Upper lobe of right lung (tissue), 1 donor: Measurements from ENCODE around the gene EGLN2. TPM values are rescaled to one million over a fixed set of nuclear protein-coding genes. Genes with fewer than 3 reads are reported as not detected.

Source experiments
- ATAC-seq: fragments of 200-7000 bp; cut with Tn5 transposase; one replicate; pipeline ENCODE4 v1.9.1; 2020; ENCODE audit warnings: mild to moderate bottlenecking, moderate library complexity
- DNase-seq: peaks from one replicate; pipeline ENCODE4 v3.0.0-alpha.2; 2020
- H3K27ac ChIP-seq: fragments of 200-600 bp; one replicate; pipeline ENCODE4 v1.8.0; 2022
- H3K27me3 ChIP-seq: fragments of 200-600 bp; one replicate; pipeline ENCODE4 v1.8.0; 2022; ENCODE audit warnings: mild to moderate bottlenecking
- H3K36me3 ChIP-seq: fragments of 200-600 bp; one replicate; pipeline ENCODE4 v1.8.0; 2022
- H3K4me1 ChIP-seq: fragments of 200-600 bp; one replicate; pipeline ENCODE4 v1.8.0; 2022
- H3K4me3 ChIP-seq: fragments of 200-600 bp; one replicate; pipeline ENCODE4 v1.8.0; 2022; ENCODE audit warnings: mild to moderate bottlenecking
- H3K9me3 ChIP-seq: fragments of 200-600 bp; one replicate; pipeline ENCODE4 v1.8.0; 2022
- CTCF ChIP-seq: fragments of 200-600 bp; IDR thresholded peaks from one replicate; pipeline ENCODE4 v1.8.0; 2022; ENCODE audit warnings: antibody characterized with exemption
- intact Hi-C: fragments of 100-400 bp; cut with DNase I; formaldehyde crosslinking; loops from one replicate; pipeline ENCODE4 v1.11.0; 2022
- total RNA-seq: library from RNA; stranded (reverse); fragmentation: NEBNext Ultra II Directional; extraction: Animal tissue kit (Norgen Biotek cat#: 25700); gene quantifications from one replicate; pipeline ENCODE4 v1.2.1, GENCODE V29; 2021
- donor health status: DM: no; HTN: yes; CAD: no; lungs with severe emphysema.

EGLN2 gene
- total RNA-seq, 1 donor from 2014 or later = 173 TPM

- intact Hi-C loops = no loop called here
- peaks cover 45% of the 10 kb centered on the region for H3K36me3 ChIP-seq
- peak overlapping the region; percentile 65 for H3K27ac ChIP-seq
- no peak for TF ChIP-seq CTCF
- H3K9me3 ChIP-seq = no peaks in the 10 kb centered on the region
- peak overlapping the region; percentile 32 for H3K4me3 ChIP-seq
- no peak for DNase-seq
- ATAC-seq = no peak
- H3K4me1 ChIP-seq = peaks cover 48% of the 10 kb centered on the region
- no peaks in the 10 kb centered on the region for H3K27me3 ChIP-seq
Observed at GRCh38 chr19:40754611-40755247, 44.3 kb upstream of the EGLN2 start.

- peaks cover 50% of the 10 kb centered on the region for H3K36me3 ChIP-seq
- ATAC-seq (no peak), DNase-seq (no peak)
- no peak for TF ChIP-seq CTCF
- H3K27me3 ChIP-seq = no peaks in the 10 kb centered on the region
- intact Hi-C loops = no loop called here
- H3K4me3 ChIP-seq = no peak overlapping the region
- peaks cover 46% of the 10 kb centered on the region for H3K4me1 ChIP-seq
- H3K27ac ChIP-seq = no peak overlapping the region
- no peaks in the 10 kb centered on the region for H3K9me3 ChIP-seq
Observed at GRCh38 chr19:40755248-40755624, 43.8 kb upstream of the EGLN2 start.

GRCh38 chr19:40755791-40756190, 43.2 kb upstream of the EGLN2 start:
- peaks cover 46% of the 10 kb centered on the region for H3K4me1 ChIP-seq
- peaks cover 56% of the 10 kb centered on the region for H3K36me3 ChIP-seq
- no peak for DNase-seq
- intact Hi-C loops = no loop called here
- no peak overlapping the region for H3K27ac ChIP-seq
- TF ChIP-seq CTCF = no peak
- H3K9me3 ChIP-seq = no peaks in the 10 kb centered on the region
- no peaks in the 10 kb centered on the region for H3K27me3 ChIP-seq
- no peak for ATAC-seq
- H3K4me3 ChIP-seq = no peak overlapping the region

GRCh38 chr19:40756502-40757110, 42.4 kb upstream of the EGLN2 start:
- intact Hi-C loops = no loop called here
- DNase-seq (no peak), ATAC-seq (peak; percentile 34)
- H3K27me3 ChIP-seq = no peaks in the 10 kb centered on the region
- peaks cover 64% of the 10 kb centered on the region for H3K36me3 ChIP-seq
- no peak overlapping the region for H3K27ac ChIP-seq
- peaks cover 46% of the 10 kb centered on the region for H3K4me1 ChIP-seq
- TF ChIP-seq CTCF = no peak
- no peak overlapping the region for H3K4me3 ChIP-seq
- no peaks in the 10 kb centered on the region for H3K9me3 ChIP-seq

- H3K4me3 ChIP-seq = no peak overlapping the region
- no peak for ATAC-seq
- no peak for DNase-seq
- intact Hi-C loops = no loop called here
- H3K27ac ChIP-seq = peak overlapping the region; percentile 6
- TF ChIP-seq CTCF = no peak
- no peaks in the 10 kb centered on the region for H3K27me3 ChIP-seq
- no peaks in the 10 kb centered on the region for H3K9me3 ChIP-seq
- peaks cover 33% of the 10 kb centered on the region for H3K4me1 ChIP-seq
- H3K36me3 ChIP-seq = peaks cover 83% of the 10 kb centered on the region
Observed at GRCh38 chr19:40758491-40758890, 40.5 kb upstream of the EGLN2 start.
